ENCODE measurements around the gene DHFR2. TPM values are rescaled to one million over a fixed set of nuclear protein-coding genes. Genes with fewer than 3 reads are reported as not detected.
"Not testable (repeated sequence)": the region's sequence is repeated elsewhere in the genome, so short reads cannot be mapped to it uniquely, and the experiment has no call there.

DHFR2 gene
- total RNA-seq, 1 experiment from 2014 or later, result 4.4 TPM

GRCh38 chr3:94049267-94049666, 13.4 kb downstream of the DHFR2 start:
- no peaks in the 10 kb centered on the region for H3K9me3 ChIP-seq (replicated peaks)
- DNase-seq (ENCODE audit: low read depth in 1 of 2, low spot score in 2 of 2), result no peak

GRCh38 chr3:94046533-94046932, 16.2 kb downstream of the DHFR2 start:
- H3K9me3 ChIP-seq (replicated peaks), result no peaks in the 10 kb centered on the region
- H3K27ac ChIP-seq, result no peak overlapping the region
- DNase-seq (ENCODE audit: low read depth in 1 of 2, low spot score in 2 of 2), result no peak
- no peaks in the 10 kb centered on the region for H3K4me1 ChIP-seq (replicated peaks)
- H3K4me3 ChIP-seq, result no peak overlapping the region
- H3K27me3 ChIP-seq (replicated peaks), result no peaks in the 10 kb centered on the region
- no peaks in the 10 kb centered on the region for H3K36me3 ChIP-seq

More at GRCh38 chr3:94049267-94049666, 13.4 kb downstream of the DHFR2 start:
- H3K27ac ChIP-seq, result no peak overlapping the region
- H3K27me3 ChIP-seq (replicated peaks), result no peaks in the 10 kb centered on the region
- H3K4me3 ChIP-seq, result no peak overlapping the region
- H3K36me3 ChIP-seq, result no peaks in the 10 kb centered on the region
- no peaks in the 10 kb centered on the region for H3K4me1 ChIP-seq (replicated peaks)

GRCh38 chr3:94044100-94044936, 18.4 kb downstream of the DHFR2 start:
- H3K36me3 ChIP-seq; H3K9me3 ChIP-seq (replicated peaks); H3K27me3 ChIP-seq (replicated peaks); H3K27ac ChIP-seq; H3K4me3 ChIP-seq; H3K4me1 ChIP-seq (replicated peaks); DNase-seq (ENCODE audit: low read depth in 1 of 2, low spot score in 2 of 2): not testable (repeated sequence)

- no peaks in the 10 kb centered on the region for H3K36me3 ChIP-seq
- H3K4me3 ChIP-seq, result no peak overlapping the region
- DNase-seq (ENCODE audit: low read depth in 1 of 2, low spot score in 2 of 2), result no peak
Observed at GRCh38 chr3:94043285-94043684, 19.4 kb downstream of the DHFR2 start.

GRCh38 chr3:94036909-94037507, 25.7 kb downstream of the DHFR2 start:
- H3K27me3 ChIP-seq (replicated peaks), result no peaks in the 10 kb centered on the region
- H3K9me3 ChIP-seq (replicated peaks), result no peaks in the 10 kb centered on the region
- no peak overlapping the region for H3K27ac ChIP-seq
- no peak overlapping the region for H3K4me3 ChIP-seq
- H3K4me1 ChIP-seq (replicated peaks), result no peaks in the 10 kb centered on the region
- DNase-seq (ENCODE audit: low read depth in 1 of 2, low spot score in 2 of 2), result peak in 1 of 2 experiments; percentile 7
- no peaks in the 10 kb centered on the region for H3K36me3 ChIP-seq

More at GRCh38 chr3:94043285-94043684, 19.4 kb downstream of the DHFR2 start:
- H3K27ac ChIP-seq, result no peak overlapping the region
- H3K9me3 ChIP-seq (replicated peaks), result no peaks in the 10 kb centered on the region
- H3K27me3 ChIP-seq (replicated peaks), result no peaks in the 10 kb centered on the region
- no peaks in the 10 kb centered on the region for H3K4me1 ChIP-seq (replicated peaks)

- Histone ChIP-seq H3K27ac (no peak within 1 kb of the TSS), H3K27me3 (replicated peaks) (no peaks in the 10 kb centered on the region), H3K36me3 (no peaks in the 10 kb centered on the region), H3K4me3 (no peak within 1 kb of the TSS), H3K4me1 (replicated peaks) (no peaks in the 10 kb centered on the region), H3K9me3 (replicated peaks) (no peaks in the 10 kb centered on the region)
- DNase-seq (ENCODE audit: low read depth in 1 of 2, low spot score in 2 of 2), result no peak
Observed at GRCh38 chr3:94028093-94028837, 34.5 kb downstream of the DHFR2 start, which contains the start of gene STX19. Gene STX19, minus strand, starts transcription at chr3:94028597. Its CDS starts 13,328 bp downstream, at chr3:94015269.

GRCh38 chr3:94026623-94027022, 36.1 kb downstream of the DHFR2 start:
- no peaks in the 10 kb centered on the region for H3K36me3 ChIP-seq
- no peak overlapping the region for H3K27ac ChIP-seq
- H3K4me1 ChIP-seq (replicated peaks), result no peaks in the 10 kb centered on the region
- no peak overlapping the region for H3K4me3 ChIP-seq
- no peaks in the 10 kb centered on the region for H3K9me3 ChIP-seq (replicated peaks)
- DNase-seq (ENCODE audit: low read depth in 1 of 2, low spot score in 2 of 2), result no peak
- no peaks in the 10 kb centered on the region for H3K27me3 ChIP-seq (replicated peaks)

GRCh38 chr3:94024385-94024784, 38.3 kb downstream of the DHFR2 start:
- Histone ChIP-seq H3K4me1 (replicated peaks) (no peaks in the 10 kb centered on the region), H3K36me3 (no peaks in the 10 kb centered on the region), H3K27me3 (replicated peaks) (no peaks in the 10 kb centered on the region), H3K27ac (no peak overlapping the region), H3K4me3 (no peak overlapping the region), H3K9me3 (replicated peaks) (no peaks in the 10 kb centered on the region)
- no peak for DNase-seq (ENCODE audit: low read depth in 1 of 2, low spot score in 2 of 2)

- Histone ChIP-seq H3K9me3 (replicated peaks) (no peaks in the 10 kb centered on the region), H3K4me3 (no peak overlapping the region), H3K4me1 (replicated peaks) (no peaks in the 10 kb centered on the region), H3K27ac (no peak overlapping the region), H3K36me3 (no peaks in the 10 kb centered on the region), H3K27me3 (replicated peaks) (no peaks in the 10 kb centered on the region)
- DNase-seq (ENCODE audit: low read depth in 1 of 2, low spot score in 2 of 2), result no peak
Observed at GRCh38 chr3:94020293-94020692, 42.4 kb downstream of the DHFR2 start.

- Histone ChIP-seq H3K9me3 (replicated peaks) (no peaks in the 10 kb centered on the region), H3K27me3 (replicated peaks) (no peaks in the 10 kb centered on the region), H3K4me3 (no peak overlapping the region), H3K4me1 (replicated peaks) (no peaks in the 10 kb centered on the region), H3K27ac (no peak overlapping the region), H3K36me3 (no peaks in the 10 kb centered on the region)
- no peak for DNase-seq (ENCODE audit: low read depth in 1 of 2, low spot score in 2 of 2)
Observed at GRCh38 chr3:94019659-94020058, 43.1 kb downstream of the DHFR2 start.

GRCh38 chr3:94015025-94015424, 47.7 kb downstream of the DHFR2 start:
- no peaks in the 10 kb centered on the region for H3K27me3 ChIP-seq (replicated peaks)
- H3K27ac ChIP-seq, result no peak overlapping the region
- no peak overlapping the region for H3K4me3 ChIP-seq
- H3K4me1 ChIP-seq (replicated peaks), result no peaks in the 10 kb centered on the region
- no peaks in the 10 kb centered on the region for H3K9me3 ChIP-seq (replicated peaks)
- DNase-seq (ENCODE audit: low read depth in 1 of 2, low spot score in 2 of 2), result no peak
- H3K36me3 ChIP-seq, result no peaks in the 10 kb centered on the region

GRCh38 chr3:94012185-94012584, 50.5 kb downstream of the DHFR2 start:
- Histone ChIP-seq H3K27ac (no peak overlapping the region), H3K27me3 (replicated peaks) (no peaks in the 10 kb centered on the region), H3K4me1 (replicated peaks) (no peaks in the 10 kb centered on the region), H3K36me3 (no peaks in the 10 kb centered on the region), H3K9me3 (replicated peaks) (no peaks in the 10 kb centered on the region), H3K4me3 (no peak overlapping the region)
- no peak for DNase-seq (ENCODE audit: low read depth in 1 of 2, low spot score in 2 of 2)

GRCh38 chr3:94011233-94011711, 51.4 kb downstream of the DHFR2 start:
- H3K27ac ChIP-seq, result no peak overlapping the region
- no peak for DNase-seq (ENCODE audit: low read depth in 1 of 2, low spot score in 2 of 2)
- H3K4me1 ChIP-seq (replicated peaks), result no peaks in the 10 kb centered on the region
- no peak overlapping the region for H3K4me3 ChIP-seq
- H3K27me3 ChIP-seq (replicated peaks), result no peaks in the 10 kb centered on the region
- H3K9me3 ChIP-seq (replicated peaks), result no peaks in the 10 kb centered on the region
- H3K36me3 ChIP-seq, result no peaks in the 10 kb centered on the region

- Histone ChIP-seq H3K27me3 (replicated peaks) (no peaks in the 10 kb centered on the region), H3K4me1 (replicated peaks) (no peaks in the 10 kb centered on the region), H3K36me3 (no peaks in the 10 kb centered on the region), H3K27ac (no peak overlapping the region), H3K4me3 (no peak overlapping the region), H3K9me3 (replicated peaks) (no peaks in the 10 kb centered on the region)
- no peak for DNase-seq (ENCODE audit: low read depth in 1 of 2, low spot score in 2 of 2)
Observed at GRCh38 chr3:94009608-94010007, 53.1 kb downstream of the DHFR2 start.
